ENCODE data around the gene OR8B4.
"Not testable (repeated sequence)": the region's sequence is repeated elsewhere in the genome, so short reads cannot be mapped to it uniquely, and the experiment has no call there.

OR8B4 gene, protein sequence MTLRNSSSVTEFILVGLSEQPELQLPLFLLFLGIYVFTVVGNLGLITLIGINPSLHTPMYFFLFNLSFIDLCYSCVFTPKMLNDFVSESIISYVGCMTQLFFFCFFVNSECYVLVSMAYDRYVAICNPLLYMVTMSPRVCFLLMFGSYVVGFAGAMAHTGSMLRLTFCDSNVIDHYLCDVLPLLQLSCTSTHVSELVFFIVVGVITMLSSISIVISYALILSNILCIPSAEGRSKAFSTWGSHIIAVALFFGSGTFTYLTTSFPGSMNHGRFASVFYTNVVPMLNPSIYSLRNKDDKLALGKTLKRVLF

GRCh38 chr11:124424384-124424921, at the start of gene OR8B4:
OR8B4 (minus strand) TSS chr11:124424871; CDS start chr11:124424871, 0 bp downstream.
- no peak for DNase-seq

DNA sequence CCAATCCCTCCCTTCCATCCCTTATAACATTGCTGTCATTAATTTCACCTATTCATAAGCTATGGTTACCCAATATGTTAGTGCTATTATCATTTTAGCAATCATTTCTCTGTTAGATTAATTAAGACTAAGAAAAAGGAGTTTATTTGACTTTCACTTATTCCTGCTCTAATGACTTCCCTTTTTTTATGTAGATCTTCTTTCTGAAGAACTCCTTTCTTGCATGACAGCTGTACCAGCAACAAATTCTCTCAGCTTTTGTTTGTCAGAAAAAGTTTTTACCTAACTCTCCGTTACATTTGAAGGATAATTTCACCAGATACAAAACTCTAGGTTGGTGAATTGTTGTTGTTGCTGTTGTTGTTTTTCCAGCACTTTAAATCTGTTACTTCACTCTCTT, 49.4 kb upstream of the OR8B4 start:
- DNase-seq: no peak

- no peak for DNase-seq
Measured at GRCh38 chr11:124473476-124473875, 48.8 kb upstream of the OR8B4 start.

DNA sequence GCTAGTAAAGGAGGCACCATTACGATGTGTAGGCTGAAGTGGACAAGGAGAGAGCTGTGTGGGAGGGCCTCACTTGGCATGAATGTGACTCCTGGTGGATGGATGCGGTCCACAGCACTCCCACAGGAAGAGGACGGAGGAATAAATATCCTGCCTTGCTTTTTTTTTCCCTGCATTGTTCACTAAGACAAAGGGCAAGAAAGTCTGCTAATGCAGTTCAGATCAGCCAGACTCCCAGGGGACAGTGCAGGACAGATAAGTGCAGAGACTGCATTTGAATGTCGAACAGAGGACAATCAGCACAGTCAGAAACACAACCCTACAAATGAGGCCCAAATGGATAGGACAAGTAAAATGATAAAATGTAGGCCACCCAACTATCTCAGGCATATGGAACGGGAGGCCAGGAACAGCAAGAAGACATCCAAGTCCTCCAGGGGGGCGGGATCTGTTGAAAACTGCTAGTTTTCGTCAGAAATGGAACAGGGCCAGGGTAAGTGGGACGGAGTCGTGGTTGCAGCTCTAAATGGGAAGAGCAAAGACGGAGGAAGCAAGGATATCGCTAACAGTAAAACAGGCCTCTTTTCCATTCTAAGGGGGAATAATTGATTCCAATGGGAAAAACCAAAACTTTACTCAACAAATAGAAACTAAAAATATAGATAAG, 46.0 kb upstream of the OR8B4 start:
- DNase-seq: no peak

DNA sequence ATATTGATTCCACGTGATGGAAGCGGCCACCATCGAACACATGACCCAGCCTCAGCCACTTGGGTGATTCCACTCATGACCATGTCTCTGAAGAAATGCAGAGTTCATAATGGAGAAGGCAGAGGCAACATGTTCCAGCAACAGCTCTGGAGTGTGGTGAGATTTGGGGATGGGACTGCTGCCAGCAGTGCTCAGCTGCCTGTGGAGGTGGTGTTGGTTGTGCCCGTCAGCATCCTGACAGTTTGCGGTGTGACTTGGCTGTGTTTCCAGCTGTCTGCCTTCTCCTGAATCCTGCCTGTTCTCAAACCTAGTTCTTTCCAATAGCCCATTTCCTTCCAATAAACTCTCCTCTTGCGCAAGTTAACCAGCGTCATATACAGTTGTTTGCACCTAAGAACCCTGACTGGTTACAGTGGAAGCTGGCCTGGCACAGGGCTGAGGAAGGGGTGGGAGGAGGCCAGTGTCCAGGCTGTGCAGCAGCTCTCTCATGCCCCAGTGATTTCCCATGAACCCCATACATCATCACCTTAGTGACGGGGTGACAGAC, 42.8 kb upstream of the OR8B4 start:
- no peak for DNase-seq

GRCh38 chr11:124465368-124465767, 40.7 kb upstream of the OR8B4 start:
- DNase-seq: no peak

- DNase-seq: no peak
Measured at GRCh38 chr11:124463990-124464389, 39.3 kb upstream of the OR8B4 start.

- no peak for DNase-seq
Measured at GRCh38 chr11:124463324-124463723, 38.7 kb upstream of the OR8B4 start.

DNA sequence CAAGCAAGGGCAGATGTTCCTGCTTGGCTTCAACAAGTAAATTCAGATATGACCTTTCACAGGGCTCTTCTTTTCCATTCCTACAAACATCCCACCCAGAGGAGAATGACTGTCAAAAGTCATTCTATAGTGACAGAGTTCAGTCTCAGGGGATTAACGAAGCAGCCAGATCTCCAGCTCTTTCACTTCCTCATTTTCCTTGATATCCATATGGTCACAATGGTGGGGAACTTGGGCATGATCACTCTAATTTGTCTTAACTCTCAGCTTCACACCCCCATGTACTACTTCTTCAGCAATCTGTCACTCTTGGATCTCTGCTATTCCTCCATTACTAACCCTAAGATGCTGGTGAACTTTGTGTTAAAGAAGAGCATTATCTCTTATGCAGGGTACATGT, 35.8 kb upstream of the OR8B4 start:
- DNase-seq: no peak

DNA sequence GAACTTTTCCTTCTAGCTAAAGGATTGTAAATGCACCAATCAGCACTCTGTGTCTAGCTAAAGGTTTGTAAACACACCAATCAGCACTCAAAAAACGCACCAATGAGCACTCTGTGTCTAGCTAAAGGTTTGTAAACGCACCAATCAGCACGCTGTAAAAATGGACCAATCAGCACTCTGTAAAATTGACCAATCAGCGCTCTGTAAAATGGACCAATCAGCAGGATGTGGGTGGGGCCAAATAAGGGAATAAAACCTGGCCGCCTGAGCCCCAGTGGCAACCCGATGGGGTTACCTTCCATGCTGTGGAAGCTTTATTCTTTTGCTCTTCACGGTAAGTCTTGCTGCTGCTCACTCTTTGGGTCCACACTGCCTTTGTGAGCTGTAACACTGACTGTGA, 34.7 kb upstream of the OR8B4 start:
- not testable (repeated sequence) for DNase-seq

DNA sequence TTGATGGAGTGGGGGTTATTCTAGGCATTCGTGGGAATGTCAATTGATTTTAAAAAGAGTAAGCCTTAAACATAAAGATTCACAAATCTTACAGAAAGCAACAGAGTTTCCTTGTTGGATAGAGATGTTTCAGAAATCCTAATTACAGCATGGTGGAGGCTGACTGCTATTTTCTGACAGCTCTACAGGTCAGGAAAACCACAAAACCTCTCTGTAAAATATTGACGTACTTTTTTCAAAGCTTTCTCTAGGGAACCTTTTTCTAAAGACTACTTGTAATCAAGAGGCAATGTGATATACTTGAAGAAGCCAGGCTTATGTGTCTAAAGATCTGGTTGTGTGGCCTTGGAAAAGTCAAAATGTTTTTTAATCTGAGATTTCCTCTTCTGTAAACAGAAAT, 29.9 kb upstream of the OR8B4 start:
- no peak for DNase-seq

DNA sequence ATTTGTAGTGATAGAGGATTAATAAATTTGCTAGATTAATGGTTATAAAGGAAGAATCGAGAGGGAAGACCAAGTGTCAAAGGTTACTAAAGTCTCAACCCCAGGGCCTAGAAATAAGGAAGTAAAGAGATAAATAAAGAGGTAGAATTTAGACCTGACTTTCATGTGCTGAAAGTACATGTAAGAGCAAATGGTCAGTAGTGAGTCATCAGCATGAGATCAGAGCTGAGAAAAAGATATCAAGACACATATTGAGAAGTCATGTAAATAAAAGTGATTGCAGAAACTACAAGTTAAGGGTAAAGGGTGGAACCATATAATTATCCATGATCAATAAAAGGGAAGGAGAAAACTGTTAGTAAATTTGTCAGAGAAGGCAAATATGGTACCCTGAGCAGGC, 22.2 kb upstream of the OR8B4 start:
- no peak for DNase-seq

DNA sequence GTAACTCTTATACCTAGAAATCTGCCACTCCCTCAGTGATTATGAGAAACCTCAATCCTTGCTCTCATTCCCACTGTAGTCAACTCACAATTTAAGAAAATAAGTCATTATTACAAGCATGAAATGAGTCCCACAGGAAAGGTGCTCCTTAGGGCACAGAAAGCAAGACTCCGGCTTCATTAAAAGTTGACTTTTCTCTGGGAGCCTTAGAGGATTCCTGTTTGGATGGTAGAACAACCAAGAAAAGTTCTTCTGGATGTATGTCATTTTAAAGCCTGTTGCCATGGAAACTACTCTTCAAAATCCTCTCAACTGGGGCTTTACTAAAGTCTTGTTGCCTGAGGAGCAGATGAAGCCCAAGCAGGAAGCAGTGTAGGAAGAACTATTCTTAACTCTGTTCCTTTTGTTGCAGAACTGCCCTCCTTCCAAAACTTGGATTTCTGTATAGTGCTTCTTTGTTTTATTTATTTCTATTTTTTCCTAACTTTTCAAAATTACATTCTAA, 21.0 kb upstream of the OR8B4 start, which contains the start of gene OR8B8:
Gene OR8B8, minus strand, starts transcription at position 51 of the 505 bp plus-strand sequence. CDS start 4,611 bp downstream, outside the sequence.
- DNase-seq: no peak

DNA sequence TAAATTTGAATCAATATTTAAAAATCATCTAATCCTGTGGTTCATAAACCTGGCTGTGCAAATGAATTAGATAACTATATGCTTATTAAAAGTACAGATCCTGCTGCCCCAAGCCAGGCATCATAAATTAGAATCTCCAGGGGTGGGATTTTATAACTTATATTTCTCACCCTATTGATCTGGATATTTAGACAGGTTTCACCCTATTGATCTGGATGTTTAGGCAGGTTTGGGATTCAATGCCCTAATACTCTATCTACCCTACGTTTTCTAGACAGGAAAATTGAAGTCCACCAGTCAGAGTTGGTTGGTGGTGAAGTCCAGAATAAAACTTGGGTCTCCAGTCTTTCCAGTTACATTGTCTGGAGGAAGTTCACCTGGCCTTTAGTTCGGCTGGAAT, 18.2 kb upstream of the OR8B4 start:
- DNase-seq: no peak

- DNase-seq: no peak
Measured at GRCh38 chr11:124442442-124442841, 17.8 kb upstream of the OR8B4 start.

- no peak for DNase-seq
Measured at GRCh38 chr11:124441519-124441918, 16.8 kb upstream of the OR8B4 start.

DNA sequence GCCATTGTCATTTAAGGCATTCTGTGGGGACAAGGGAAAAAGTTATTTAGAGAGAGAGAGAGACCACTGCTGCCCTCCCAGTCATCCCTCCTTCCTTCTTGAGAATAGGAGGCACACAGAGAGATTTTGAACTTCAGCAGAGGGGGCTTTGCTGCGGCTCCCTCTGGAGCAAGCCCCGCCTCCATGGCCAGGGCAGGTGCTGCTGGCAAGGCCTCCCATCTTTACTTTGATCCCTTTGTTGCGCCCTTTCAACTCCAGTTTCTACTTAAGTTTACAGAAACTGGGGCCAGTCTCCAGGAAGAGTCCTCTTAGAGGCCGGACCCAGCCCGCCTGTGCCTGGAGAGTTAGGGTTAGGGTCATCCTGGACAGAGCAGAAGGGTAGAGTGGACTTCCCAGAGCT, 16.4 kb upstream of the OR8B4 start:
- DNase-seq: no peak

DNA sequence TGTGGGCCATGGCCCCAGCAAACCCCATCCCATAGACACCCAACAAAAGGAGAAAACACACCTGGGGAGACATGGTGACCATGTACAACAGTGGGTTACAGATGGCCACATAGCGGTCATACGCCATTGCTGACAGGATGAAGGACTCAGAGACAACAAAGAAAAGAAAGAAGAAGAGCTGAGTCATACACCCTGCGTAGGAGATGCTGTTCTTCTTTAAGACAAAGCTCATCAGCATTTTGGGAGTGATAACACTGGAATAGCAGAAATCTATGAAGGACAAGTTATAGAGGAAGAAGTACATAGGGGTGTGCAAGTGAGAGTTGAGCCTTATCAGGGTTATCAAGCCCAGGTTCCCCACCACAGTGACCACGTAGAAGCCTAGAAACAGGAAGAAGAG, 15.9 kb upstream of the OR8B4 start:
- DNase-seq: no peak

- no peak for DNase-seq
Measured at GRCh38 chr11:124434699-124435098, 10.0 kb upstream of the OR8B4 start.

GRCh38 chr11:124429599-124429998, 4.9 kb upstream of the OR8B4 start:
- DNase-seq: no peak

DNA sequence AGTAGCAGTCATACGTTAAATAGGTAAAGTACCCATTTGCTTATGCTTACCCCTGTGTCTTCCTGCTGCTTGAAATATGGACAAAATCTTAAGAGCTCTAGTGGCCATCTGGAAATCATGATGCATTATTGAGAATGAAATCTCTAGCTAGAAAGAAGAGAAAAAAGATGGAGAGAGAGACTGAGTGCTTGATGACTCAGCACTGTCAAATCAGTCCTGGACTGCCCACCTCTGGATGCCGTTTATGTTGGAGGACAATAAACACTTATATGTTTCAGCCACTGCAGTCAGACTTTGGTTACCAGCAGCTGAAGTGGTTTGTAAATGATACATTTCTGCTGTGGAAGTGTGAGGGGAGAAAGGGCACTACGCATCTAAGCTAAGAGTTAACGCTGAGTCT, 3.6 kb downstream of the OR8B4 start:
- DNase-seq: no peak

DNA sequence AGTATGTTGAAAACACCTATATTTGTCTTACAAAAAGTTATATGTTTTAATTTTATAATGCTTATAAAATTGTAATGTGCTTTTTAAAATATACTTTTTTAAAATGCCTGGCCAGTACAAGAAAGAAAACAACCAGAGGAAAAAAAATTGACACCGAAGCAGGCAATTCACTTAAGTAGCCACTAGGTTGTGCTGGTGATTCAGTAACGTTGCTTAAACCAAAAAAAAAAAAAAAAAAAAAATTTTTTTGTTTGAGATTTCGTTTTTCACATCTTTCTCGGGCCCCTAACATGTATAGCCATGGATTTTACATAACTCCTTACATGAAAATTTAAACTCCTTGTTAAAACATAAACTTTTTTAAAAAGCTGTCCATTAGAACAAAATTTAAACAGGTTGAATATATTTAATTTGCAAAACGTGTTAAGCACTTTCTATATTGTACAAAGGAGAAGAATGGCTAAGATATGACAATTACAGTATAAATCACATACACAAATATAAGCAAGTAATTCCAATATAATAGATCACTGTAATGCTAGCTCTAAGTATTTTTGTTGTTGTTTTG, 9.2 kb downstream of the OR8B4 start:
- peak; percentile 69 for DNase-seq

- DNase-seq: no peak
Measured at GRCh38 chr11:124409906-124410305, 14.8 kb downstream of the OR8B4 start.

- no peak for DNase-seq
Measured at GRCh38 chr11:124405581-124405980, 19.1 kb downstream of the OR8B4 start.
